Measurements from ENCODE around the gene JDP2. TPM values are rescaled to one million over a fixed set of nuclear protein-coding genes. Genes with fewer than 3 reads are reported as not detected.

Gene JDP2
- total RNA-seq, 1 experiment from 2014 or later, result 22.8 TPM

DNA sequence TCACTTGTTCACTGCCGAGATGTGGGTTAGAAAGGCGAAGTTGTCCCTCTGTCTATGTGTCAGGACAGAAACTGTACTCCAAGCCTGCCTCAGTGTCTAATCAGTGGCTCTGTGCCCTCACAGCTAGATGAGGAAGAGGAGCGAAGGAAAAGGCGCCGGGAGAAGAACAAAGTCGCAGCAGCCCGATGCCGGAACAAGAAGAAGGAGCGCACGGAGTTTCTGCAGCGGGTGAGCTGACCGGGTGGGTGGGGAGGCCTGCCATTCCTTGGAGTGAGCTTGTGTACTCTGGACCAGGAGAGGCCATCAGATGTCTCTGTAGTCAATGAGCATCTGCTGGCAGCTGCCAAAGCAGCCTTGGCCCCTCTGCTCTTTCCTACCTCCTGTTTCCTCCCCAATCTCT lies 33.5 kb downstream of the JDP2 start:
- no peak overlapping the region for H3K27ac ChIP-seq (ENCODE audit: insufficient read length, low read depth, low read length)
- H3K36me3 Mint-ChIP-seq (ENCODE audit: insufficient read depth in 1 of 3, low read depth in 3 of 3), result peaks cover 0 to 22% (median 21%) of the 10 kb centered on the region in 3 experiments; a peak in 6 of 7 replicates
- peak overlapping the region; percentile 27 to 70 (median 70); a peak in 3 of 7 replicates for H3K27ac Mint-ChIP-seq
- no peak overlapping the region for H3K56ac ChIP-seq (ENCODE audit: insufficient read length, low read depth, low read length)
- no peak overlapping the region for H2AK5ac ChIP-seq (ENCODE audit: insufficient read length, low read length)
- no peak overlapping the region for H4K91ac ChIP-seq (ENCODE audit: insufficient read length, low read depth, low read length)
- no peaks in the 10 kb centered on the region for H4K20me1 ChIP-seq (ENCODE audit: control insufficient read depth, insufficient read depth, insufficient read length)
- no peaks in the 10 kb centered on the region for H3K23me2 ChIP-seq (ENCODE audit: insufficient read length, low read depth, low read length, poor library complexity, severe bottlenecking)
- H2AFZ ChIP-seq (ENCODE audit: low read length), result no peak overlapping the region
- no peak overlapping the region for H2BK15ac ChIP-seq (ENCODE audit: low read depth, low read length)
- no peak overlapping the region for H3K9ac ChIP-seq (ENCODE audit: extremely low read depth, insufficient read length, low read length)
- no peaks in the 10 kb centered on the region for H3K9me3 Mint-ChIP-seq
- TF ChIP-seq, protein P1, sequence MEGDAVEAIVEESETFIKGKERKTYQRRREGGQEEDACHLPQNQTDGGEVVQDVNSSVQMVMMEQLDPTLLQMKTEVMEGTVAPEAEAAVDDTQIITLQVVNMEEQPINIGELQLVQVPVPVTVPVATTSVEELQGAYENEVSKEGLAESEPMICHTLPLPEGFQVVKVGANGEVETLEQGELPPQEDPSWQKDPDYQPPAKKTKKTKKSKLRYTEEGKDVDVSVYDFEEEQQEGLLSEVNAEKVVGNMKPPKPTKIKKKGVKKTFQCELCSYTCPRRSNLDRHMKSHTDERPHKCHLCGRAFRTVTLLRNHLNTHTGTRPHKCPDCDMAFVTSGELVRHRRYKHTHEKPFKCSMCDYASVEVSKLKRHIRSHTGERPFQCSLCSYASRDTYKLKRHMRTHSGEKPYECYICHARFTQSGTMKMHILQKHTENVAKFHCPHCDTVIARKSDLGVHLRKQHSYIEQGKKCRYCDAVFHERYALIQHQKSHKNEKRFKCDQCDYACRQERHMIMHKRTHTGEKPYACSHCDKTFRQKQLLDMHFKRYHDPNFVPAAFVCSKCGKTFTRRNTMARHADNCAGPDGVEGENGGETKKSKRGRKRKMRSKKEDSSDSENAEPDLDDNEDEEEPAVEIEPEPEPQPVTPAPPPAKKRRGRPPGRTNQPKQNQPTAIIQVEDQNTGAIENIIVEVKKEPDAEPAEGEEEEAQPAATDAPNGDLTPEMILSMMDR (conservative IDR thresholded peaks at IDR 0.05), result no peak
- no CpG with 5 or more reads among the region's 12 CpGs for WGBS (ENCODE audit: extremely low coverage, insufficient read length, low lambda C conversion rate)
- H3T11ph ChIP-seq (ENCODE audit: low read length), result no peak overlapping the region
- no peak overlapping the region for H4K8ac ChIP-seq (replicated peaks; ENCODE audit: insufficient read length, low read depth, low read length)
- no peak overlapping the region for H2BK20ac ChIP-seq (ENCODE audit: low read depth, low read length, poor library complexity, severe bottlenecking)
- H3K23ac ChIP-seq (ENCODE audit: insufficient read length, low read depth, low read length), result no peak overlapping the region
- no peaks in the 10 kb centered on the region for H3K79me2 ChIP-seq (ENCODE audit: insufficient read depth, low read length)
- H3K14ac ChIP-seq (ENCODE audit: insufficient read depth, low read length), result no peak overlapping the region
- H3K9me3 ChIP-seq (ENCODE audit: control insufficient read depth, low read depth, low read length), result no peaks in the 10 kb centered on the region
- no peak overlapping the region for H2BK5ac ChIP-seq (ENCODE audit: insufficient read length, low read length)
- peaks cover 33 to 40% of the 10 kb centered on the region in 2 experiments for H3K4me1 Mint-ChIP-seq
- 0 out of 2 replicates have a peak, but pooled peaks cover 3% of the 10 kb centered on the region for H3K4me1 ChIP-seq (ENCODE audit: insufficient read depth, low read length)
- no peak overlapping the region for H4K5ac ChIP-seq (ENCODE audit: insufficient read length, low read depth, low read length)
- no peak overlapping the region for H3K18ac ChIP-seq (ENCODE audit: insufficient read length, low read depth, low read length)
- no peak overlapping the region for H3K4me2 ChIP-seq (ENCODE audit: insufficient read depth, insufficient read length, low read length)
- no peaks in the 10 kb centered on the region for H3K79me1 ChIP-seq (ENCODE audit: insufficient read depth, low read depth, low read length, poor library complexity, severe bottlenecking)
- H3K27me3 Mint-ChIP-seq (ENCODE audit: low read depth), result no peaks in the 10 kb centered on the region
- no peak overlapping the region for H3K4ac ChIP-seq (ENCODE audit: low read depth, low read length)
- no peak overlapping the region for H2BK120ac ChIP-seq (ENCODE audit: low read depth, low read length, poor library complexity, severe bottlenecking)
- H2BK12ac ChIP-seq (ENCODE audit: insufficient read length, low read depth, low read length), result no peak overlapping the region
- no peaks in the 10 kb centered on the region for H3K27me3 ChIP-seq (ENCODE audit: insufficient read depth, low read length)
- no peak for DNase-seq
- H3K4me3 Mint-ChIP-seq, result no peak overlapping the region
